Lower leg skin (tissue), 4 donors: Measurements from ENCODE around the gene EI24. TPM values are rescaled to one million over a fixed set of nuclear protein-coding genes. Genes with fewer than 3 reads are reported as not detected.
"Not testable (repeated sequence)": the region's sequence is repeated elsewhere in the genome, so short reads cannot be mapped to it uniquely, and the experiment has no call there.

ENCODE experiments used
- DNase-seq, 2 donors: peaks; one replicate each; pipeline ENCODE4 v3.0.0-alpha.2; 2019; ENCODE audit warnings: low spot score in 2 of 2
- H3K4me3 ChIP-seq: fragments of 200-600 bp; sonication (generic); 2 replicates; pipeline ENCODE4 v1.5.1; 2017; ENCODE audit warnings: mild to moderate bottlenecking, low read depth; ENCODE audit not compliant: poor library complexity, severe bottlenecking
- CTCF ChIP-seq, 3 donors: fragments of 450-650 bp; IDR thresholded peaks; one replicate each; pipeline ENCODE4 v1.5.1; 2016; ENCODE audit warnings: antibody characterized with exemption in 3 of 3, mild to moderate bottlenecking in 3 of 3, moderate library complexity in 2 of 3
- POLR2A ChIP-seq, 2 donors: fragments of 450-650 bp; IDR thresholded peaks; one replicate each; pipeline ENCODE4 v1.6.1; 2016 to 2017; ENCODE audit warnings: antibody characterized with exemption in 2 of 2, mild to moderate bottlenecking in 1 of 2, moderate library complexity in 1 of 2
- WGBS, 2 donors: methylation state at CpG; one replicate each; pipeline ENCODE4 v1.1.5; 2018; 5-methylcytosine and 5-hydroxymethylcytosine counted together
- intact Hi-C: fragments of 100-400 bp; cut with DNase I; formaldehyde crosslinking; loops from one replicate; pipeline ENCODE4 v1.15.0; 2023; ENCODE audit warnings: low total_unique reads
- total RNA-seq, 4 donors: library from RNA; depleted of rRNA; stranded (reverse); fragments of >200 nt; gene quantifications; one replicate each; pipeline ENCODE4 v1.1.0, GENCODE V29; 2016

EI24 gene
- 10 to 100 TPM; 66.4 to 99.5 (median 90.6) TPM for total RNA-seq

DNA sequence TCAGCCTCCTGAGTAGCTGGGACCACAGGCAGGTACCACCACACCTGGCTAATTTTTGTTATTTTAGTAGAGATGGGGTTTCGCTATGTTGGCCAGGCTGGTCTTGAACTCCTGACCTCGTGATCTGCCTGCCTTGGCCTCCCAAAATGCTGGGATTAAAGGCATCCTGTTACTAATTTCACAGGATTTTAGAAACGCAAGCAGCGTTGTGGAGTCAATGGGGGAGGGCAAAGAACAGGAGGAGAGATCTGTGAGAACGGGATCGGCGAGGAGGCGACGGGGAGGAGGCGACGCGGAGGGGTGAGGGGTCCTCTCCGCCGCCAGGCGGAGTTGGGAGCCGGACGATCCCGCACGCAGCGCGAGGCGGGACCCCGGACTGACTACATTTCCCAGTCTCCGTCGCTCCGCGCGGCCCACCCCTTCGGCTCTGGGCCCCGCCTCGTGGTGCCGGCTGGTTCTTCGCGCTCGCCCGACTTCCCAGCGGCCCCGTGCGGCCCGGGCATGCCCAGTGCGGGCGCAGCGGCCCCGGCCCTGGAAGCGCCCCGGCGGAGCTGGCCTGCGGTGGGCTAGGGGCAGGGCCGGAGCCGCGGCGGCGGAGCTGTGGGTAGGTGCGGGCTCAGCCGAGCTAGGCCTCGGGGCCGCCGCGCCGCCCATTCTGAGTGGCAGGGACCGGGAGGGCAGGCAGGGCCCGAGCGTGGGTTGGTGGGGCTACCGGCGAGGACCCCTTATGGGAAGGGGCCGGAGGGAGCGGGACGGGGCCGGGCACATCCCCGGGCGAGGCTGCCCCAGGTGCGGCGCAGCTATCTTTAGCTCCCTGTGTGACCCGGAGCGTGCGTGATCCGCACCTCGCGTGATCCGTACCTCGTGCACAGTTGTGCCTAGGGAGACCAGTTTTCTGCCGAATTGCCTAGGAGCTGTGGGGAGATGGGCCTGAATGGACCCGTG, at the start of gene EI24:
EI24 (plus strand) TSS at position 508 of the 945 bp plus-strand sequence. CDS start 3,051 bp downstream, outside the sequence.
- intact Hi-C loops: no loop called here
- 1% methylated on average over 57 to 69 of the region's 83 CpGs for whole genome bisulfite sequencing, 2 donors
- peak; percentile 82 to 96 for DNase-seq
- TF ChIP-seq POLR2A (IDR thresholded peaks at IDR 0.05): no peak
- peak in 1 of 3 donors; percentile 70 for TF ChIP-seq CTCF (IDR thresholded peaks at IDR 0.05)
- H3K4me3 ChIP-seq: peak within 1 kb of the TSS; percentile 86

DNA sequence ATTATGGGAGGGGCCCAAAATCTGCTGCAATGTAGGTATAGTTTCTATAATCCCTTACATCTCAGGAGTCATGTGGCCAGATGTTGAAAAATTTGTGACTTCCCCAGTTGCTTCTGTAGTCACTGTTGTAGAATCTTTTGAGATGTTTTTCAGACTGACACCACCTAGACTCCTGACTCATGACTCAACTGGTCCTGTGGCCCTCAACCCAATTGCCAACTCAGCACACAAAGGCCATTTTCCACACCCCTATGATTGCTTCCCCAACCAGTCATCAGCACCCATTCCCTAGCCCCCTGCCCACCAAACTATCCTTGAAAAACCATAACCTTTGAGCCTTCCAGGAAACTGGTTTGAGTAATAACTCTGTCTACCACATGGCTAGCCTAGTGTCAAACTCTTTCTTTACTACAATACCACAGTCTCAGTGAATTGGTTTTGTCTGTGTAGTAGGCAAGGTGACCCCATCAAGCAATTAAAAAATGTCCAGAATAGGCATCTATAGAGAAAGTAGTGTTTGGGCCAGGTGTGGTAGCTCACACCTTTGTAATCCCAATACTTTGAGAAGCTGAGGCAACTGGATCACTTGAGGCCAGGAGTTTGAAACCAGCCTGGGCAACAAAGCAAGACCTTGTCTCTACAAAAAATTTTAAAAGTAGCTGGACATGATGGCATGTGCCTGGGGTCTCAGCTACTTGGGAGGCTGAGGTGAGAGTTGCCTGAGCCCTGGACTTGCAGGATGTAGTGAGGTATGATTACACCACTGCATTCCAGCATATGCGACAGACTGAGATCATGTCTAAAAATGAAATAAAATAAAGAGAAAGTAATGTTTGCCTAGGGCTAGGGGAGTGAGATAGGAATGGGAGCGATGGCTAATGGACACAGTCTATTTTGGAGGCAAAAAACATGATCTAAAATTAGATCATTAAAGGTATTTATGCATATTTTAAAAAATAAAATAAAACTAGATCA, 49.1 kb upstream of the EI24 start:
- no peak overlapping the region for H3K4me3 ChIP-seq
- TF ChIP-seq POLR2A (IDR thresholded peaks at IDR 0.05) (no peak), CTCF (IDR thresholded peaks at IDR 0.05) (no peak)
- DNase-seq: no peak
- intact Hi-C loops: no loop called here
- 78 to 81% methylated on average over 2 of the region's 2 CpGs for WGBS, 2 donors

- no peak overlapping the region for H3K4me3 ChIP-seq
- DNase-seq: no peak
- TF ChIP-seq POLR2A (IDR thresholded peaks at IDR 0.05) (no peak), CTCF (IDR thresholded peaks at IDR 0.05) (no peak)
- 69 to 78% methylated on average over 5 of the region's 5 CpGs for WGBS, 2 donors
- intact Hi-C loops: no loop called here
Measured at GRCh38 chr11:125525303-125525702, 44.0 kb upstream of the EI24 start.

DNA sequence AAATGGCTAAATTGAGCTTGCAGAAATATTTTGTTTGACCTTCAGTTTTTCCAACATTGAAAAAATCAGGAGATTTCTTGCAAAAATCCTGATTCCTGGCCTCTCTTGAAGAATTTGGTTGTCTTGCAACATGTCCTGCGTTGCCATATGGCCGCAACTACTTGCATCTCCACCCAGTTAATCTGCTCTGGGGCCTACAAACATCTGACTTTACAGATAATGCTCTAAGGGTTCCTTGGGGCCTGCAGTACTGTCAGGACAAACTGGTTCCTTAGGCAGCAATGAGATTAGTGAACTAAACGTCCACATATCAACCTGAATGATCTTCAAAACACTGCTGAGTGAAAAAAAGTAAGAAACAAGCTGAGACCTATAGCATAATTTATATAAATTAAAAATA, 36.6 kb upstream of the EI24 start:
- TF ChIP-seq CTCF (IDR thresholded peaks at IDR 0.05) (no peak), POLR2A (IDR thresholded peaks at IDR 0.05) (no peak)
- intact Hi-C loops: no loop called here
- H3K4me3 ChIP-seq: no peak overlapping the region
- WGBS, 2 donors: 62 to 68% methylated on average over 3 of the region's 3 CpGs
- no peak for DNase-seq

GRCh38 chr11:125535585-125535984, 33.7 kb upstream of the EI24 start:
- 50 to 68% methylated on average over 1 of the region's 1 CpG for WGBS, 2 donors
- no peak for DNase-seq
- H3K4me3 ChIP-seq: no peak overlapping the region
- intact Hi-C loops: no loop called here
- no peak for TF ChIP-seq CTCF (IDR thresholded peaks at IDR 0.05)

- no CpG with 5 or more reads among the region's 19 CpGs for WGBS, 2 donors
- DNase-seq, intact Hi-C loops, H3K4me3 ChIP-seq: not testable (repeated sequence)
Measured at GRCh38 chr11:125536834-125537233, 32.4 kb upstream of the EI24 start.
